Esophagus squamous epithelium (tissue), 5 donors: ENCODE measurements around the gene PELO. TPM values are rescaled to one million over a fixed set of nuclear protein-coding genes. Genes with fewer than 3 reads are reported as not detected.
"Not testable (repeated sequence)": the region's sequence is repeated elsewhere in the genome, so short reads cannot be mapped to it uniquely, and the experiment has no call there.

Experiments used
- DNase-seq: peaks from one replicate; lab custom pipeline; 2025; lab: John Stamatoyannopoulos, UW
- H3K27ac ChIP-seq, 4 donors: fragments of 200-600 bp; sonication (generic); one replicate each; pipeline ENCODE4 v1.5.1; 2016 to 2019; ENCODE audit warnings: mild to moderate bottlenecking in 1 of 4
- H3K27me3 ChIP-seq, 4 donors: fragments of 200-600 bp; sonication (generic); 1 replicate in 3 of 4; 2 replicates in 1 of 4; pipeline versions ENCODE4 v1.5.1 to v1.6.0; 2017 to 2021; ENCODE audit warnings: antibody characterized with exemption in 1 of 4
- H3K36me3 ChIP-seq, 3 donors: fragments of 200-600 bp; sonication (generic); one replicate each; pipeline ENCODE4 v1.5.1; 2016 to 2019
- H3K4me1 ChIP-seq, 3 donors: fragments of 200-600 bp; sonication (generic); one replicate each; pipeline ENCODE4 v1.5.1; 2017 to 2019
- H3K4me3 ChIP-seq, 4 donors: fragments of 200-600 bp; sonication (generic); 1 replicate in 3 of 4; 2 replicates in 1 of 4; pipeline ENCODE4 v1.5.1; 2016 to 2019; ENCODE audit warnings: mild to moderate bottlenecking in 2 of 4, moderate library complexity in 1 of 4
- H3K9me3 ChIP-seq, 3 donors: fragments of 200-600 bp; sonication (generic); one replicate each; pipeline ENCODE4 v1.5.1; 2016 to 2019
- POLR2A ChIP-seq, 4 donors: fragments of 450-650 bp; IDR thresholded peaks; one replicate each; pipeline ENCODE4 v1.6.1; 2017; ENCODE audit warnings: antibody characterized with exemption in 4 of 4, mild to moderate bottlenecking in 4 of 4, moderate library complexity in 3 of 4
- WGBS, 2 donors: methylation state at CpG; one replicate each; pipeline ENCODE4 v1.1.5; 2018; 5-methylcytosine and 5-hydroxymethylcytosine counted together
- intact Hi-C: fragments of 100-400 bp; cut with DNase I; formaldehyde crosslinking; loops from one replicate; pipeline ENCODE4 v1.15.0; 2022
- total RNA-seq, 4 donors: library from RNA; depleted of rRNA; stranded (reverse); fragments of >200 nt; gene quantifications; one replicate each; pipeline ENCODE4 v1.1.0, GENCODE V29; 2016
- TF ChIP-seq, protein P1 (sequence below), 6 experiments: fragments of 450-650 bp in 4 of 6; fragments of 200-600 bp in 2 of 6; sonication (generic) in 2 of 6; IDR thresholded peaks; one replicate each; pipeline ENCODE4 v1.5.1; 2016 to 2019; ENCODE audit warnings: antibody characterized with exemption in 6 of 6, mild to moderate bottlenecking in 4 of 6, moderate library complexity in 4 of 6
- donor health status: DM: yes; HTN: yes; CAD: no.

The PELO gene
- total RNA-seq, 4 donors from 2014 or later: 10.4 to 25.6 (median 14.6) TPM

DNA sequence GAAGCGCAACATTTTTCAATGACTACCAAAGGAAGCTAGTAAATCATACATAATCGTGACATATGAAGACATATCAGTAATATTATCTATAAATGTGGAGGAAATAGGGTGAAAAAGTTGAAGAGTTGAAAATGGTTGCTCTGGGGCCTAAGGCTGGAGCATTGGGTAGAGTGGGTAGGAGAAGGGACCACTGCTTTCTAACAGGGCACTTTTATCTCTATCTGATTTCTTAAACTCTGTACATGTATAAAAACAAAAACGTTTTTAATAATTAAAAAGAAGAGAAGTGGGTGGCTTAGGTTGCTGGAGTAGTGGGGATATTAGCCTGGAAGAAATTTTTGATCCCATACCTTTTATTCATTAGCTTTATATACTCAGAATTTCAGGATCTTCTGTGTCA is 44.2 kb upstream of the PELO start:
- TF ChIP-seq, protein P1, sequence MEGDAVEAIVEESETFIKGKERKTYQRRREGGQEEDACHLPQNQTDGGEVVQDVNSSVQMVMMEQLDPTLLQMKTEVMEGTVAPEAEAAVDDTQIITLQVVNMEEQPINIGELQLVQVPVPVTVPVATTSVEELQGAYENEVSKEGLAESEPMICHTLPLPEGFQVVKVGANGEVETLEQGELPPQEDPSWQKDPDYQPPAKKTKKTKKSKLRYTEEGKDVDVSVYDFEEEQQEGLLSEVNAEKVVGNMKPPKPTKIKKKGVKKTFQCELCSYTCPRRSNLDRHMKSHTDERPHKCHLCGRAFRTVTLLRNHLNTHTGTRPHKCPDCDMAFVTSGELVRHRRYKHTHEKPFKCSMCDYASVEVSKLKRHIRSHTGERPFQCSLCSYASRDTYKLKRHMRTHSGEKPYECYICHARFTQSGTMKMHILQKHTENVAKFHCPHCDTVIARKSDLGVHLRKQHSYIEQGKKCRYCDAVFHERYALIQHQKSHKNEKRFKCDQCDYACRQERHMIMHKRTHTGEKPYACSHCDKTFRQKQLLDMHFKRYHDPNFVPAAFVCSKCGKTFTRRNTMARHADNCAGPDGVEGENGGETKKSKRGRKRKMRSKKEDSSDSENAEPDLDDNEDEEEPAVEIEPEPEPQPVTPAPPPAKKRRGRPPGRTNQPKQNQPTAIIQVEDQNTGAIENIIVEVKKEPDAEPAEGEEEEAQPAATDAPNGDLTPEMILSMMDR (IDR thresholded peaks at IDR 0.05): no peak
- TF ChIP-seq POLR2A (IDR thresholded peaks at IDR 0.05): no peak
- Histone ChIP-seq H3K27ac (peak overlapping the region in 2 of 4 donors; percentile 24 to 55), H3K36me3 (no peaks in the 10 kb centered on the region), H3K9me3 (no peaks in the 10 kb centered on the region), H3K4me3 (no peak overlapping the region), H3K27me3 (no peaks in the 10 kb centered on the region), H3K4me1 (peaks cover 0 to 26% (median 11%) of the 10 kb centered on the region in 3 donors)
- intact Hi-C loops: no loop called here
- 60 to 65% methylated on average over 3 of the region's 3 CpGs for WGBS, 2 donors
- DNase-seq: no peak

DNA sequence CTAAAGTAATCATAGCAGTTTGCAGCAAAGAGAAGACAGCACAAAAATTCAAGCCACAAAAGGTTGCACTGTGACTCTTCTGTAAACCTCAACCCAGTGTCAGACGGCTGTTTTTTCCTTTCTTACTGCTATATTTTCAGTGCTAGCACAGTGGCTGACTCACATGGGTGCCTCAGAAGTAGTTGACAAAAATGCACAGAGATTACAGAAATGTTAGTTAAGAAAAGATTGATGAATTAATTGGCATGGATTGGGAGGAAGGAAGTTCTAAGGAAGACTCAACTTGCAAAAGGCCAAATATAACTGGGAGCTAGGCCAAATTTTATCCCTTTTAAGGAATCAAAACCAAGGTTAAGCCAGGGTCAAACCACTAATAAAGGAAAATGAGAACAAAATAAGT is 43.7 kb upstream of the PELO start:
- Histone ChIP-seq H3K36me3 (no peaks in the 10 kb centered on the region), H3K27ac (peak overlapping the region in 2 of 4 donors; percentile 24 to 55), H3K4me1 (peaks cover 0 to 26% (median 11%) of the 10 kb centered on the region in 3 donors), H3K4me3 (no peak overlapping the region), H3K27me3 (no peaks in the 10 kb centered on the region), H3K9me3 (no peaks in the 10 kb centered on the region)
- intact Hi-C loops: no loop called here
- TF ChIP-seq, protein P1 (IDR thresholded peaks at IDR 0.05): no peak
- no peak for TF ChIP-seq POLR2A (IDR thresholded peaks at IDR 0.05)
- DNase-seq: no peak
- 0 to 6% methylated on average over 1 of the region's 1 CpG for WGBS, 2 donors

DNA sequence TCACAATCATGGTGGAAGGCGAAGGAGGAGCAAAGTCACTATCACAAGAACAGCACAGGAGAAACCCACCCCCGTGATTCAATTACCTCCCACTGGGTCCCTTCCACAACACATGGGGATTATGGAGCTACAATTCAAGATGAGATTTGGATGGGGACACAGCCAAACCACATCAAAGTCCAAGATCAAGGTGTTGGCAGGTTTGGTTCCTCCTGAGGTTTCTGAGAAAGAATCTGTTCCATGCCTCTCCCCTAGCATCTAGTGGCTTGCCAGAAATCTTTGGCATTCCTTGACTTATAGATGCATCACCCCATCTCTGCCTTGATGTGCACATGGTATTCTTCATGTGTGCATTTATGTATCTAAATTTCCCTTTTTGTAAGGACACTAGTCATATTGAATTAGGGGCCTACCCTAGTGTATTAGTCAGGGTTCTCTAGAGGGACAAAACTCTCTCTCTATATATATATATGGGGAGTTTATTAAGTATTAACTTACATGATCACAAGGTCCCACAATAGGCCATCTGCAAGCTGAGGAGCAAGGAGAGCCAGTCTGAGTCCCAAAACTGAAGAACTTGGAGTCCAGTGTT is 42.8 kb upstream of the PELO start:
- intact Hi-C loops, H3K4me3 ChIP-seq, H3K27ac ChIP-seq, H3K27me3 ChIP-seq, H3K36me3 ChIP-seq, H3K9me3 ChIP-seq, DNase-seq: not testable (repeated sequence)
- peaks cover 0 to 26% (median 11%) of the 10 kb centered on the region in 3 donors for H3K4me1 ChIP-seq
- WGBS, 2 donors: 59 to 62% methylated on average over 2 of the region's 2 CpGs

DNA sequence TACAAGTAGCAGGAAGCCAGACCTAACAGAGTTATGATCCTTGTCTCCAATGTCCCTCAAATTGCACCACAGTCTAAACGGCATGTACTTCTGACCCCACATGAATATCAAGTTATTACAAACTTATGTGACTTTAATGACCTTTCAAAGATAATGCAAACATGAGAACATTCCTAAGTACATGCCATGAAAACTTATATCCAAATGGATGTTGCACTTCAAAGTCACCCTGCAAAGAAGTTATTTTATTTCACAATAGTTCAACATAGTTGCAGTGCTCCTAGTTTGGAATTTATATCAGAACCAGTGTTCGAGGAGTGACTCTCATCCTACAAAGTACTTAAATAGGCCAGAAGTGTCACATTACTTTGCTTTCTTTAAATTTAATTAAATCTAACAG is 41.2 kb upstream of the PELO start:
- Histone ChIP-seq H3K4me3 (no peak overlapping the region), H3K9me3 (no peaks in the 10 kb centered on the region), H3K27ac (no peak overlapping the region), H3K4me1 (peaks cover 0 to 26% (median 11%) of the 10 kb centered on the region in 3 donors), H3K27me3 (no peaks in the 10 kb centered on the region), H3K36me3 (no peaks in the 10 kb centered on the region)
- TF ChIP-seq POLR2A (IDR thresholded peaks at IDR 0.05): no peak
- TF ChIP-seq, protein P1 (IDR thresholded peaks at IDR 0.05): no peak
- 59 to 73% methylated on average over 2 of the region's 2 CpGs for WGBS, 2 donors
- intact Hi-C loops: no loop called here
- no peak for DNase-seq

DNA sequence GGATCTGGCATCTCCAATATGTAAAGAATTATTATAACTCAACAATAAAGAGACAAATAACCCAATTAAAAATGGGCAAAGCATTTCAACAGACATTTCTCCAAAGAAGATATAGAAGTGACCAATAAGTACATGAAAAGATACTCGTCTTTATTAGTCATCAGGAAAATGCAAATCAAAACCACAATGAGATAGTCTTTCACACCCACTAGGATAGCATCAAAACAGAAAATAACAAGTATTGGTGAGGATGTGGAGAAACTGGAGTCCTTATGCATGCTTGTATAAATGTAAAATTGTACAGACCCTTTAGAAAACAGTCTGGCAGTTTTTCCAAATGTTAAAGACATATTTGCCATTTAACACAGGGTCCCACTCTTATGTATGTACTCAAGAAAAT is 39.1 kb upstream of the PELO start:
- H3K9me3 ChIP-seq: no peaks in the 10 kb centered on the region
- no peak overlapping the region for H3K4me3 ChIP-seq
- intact Hi-C loops: no loop called here
- no peak overlapping the region for H3K27ac ChIP-seq
- H3K4me1 ChIP-seq: peaks cover 0 to 13% (median 3%) of the 10 kb centered on the region in 3 donors
- no peak for TF ChIP-seq POLR2A (IDR thresholded peaks at IDR 0.05)
- TF ChIP-seq, protein P1 (IDR thresholded peaks at IDR 0.05): no peak
- no peaks in the 10 kb centered on the region for H3K36me3 ChIP-seq
- DNase-seq: no peak
- WGBS, 2 donors: 8 to 19% methylated on average over 1 of the region's 1 CpG
- no peaks in the 10 kb centered on the region for H3K27me3 ChIP-seq
